Stomach (tissue), 4 donors: Measurements from ENCODE around the gene GNLY.

ENCODE experiments used
- POLR2A ChIP-seq, 4 donors: fragments of 450-650 bp; IDR thresholded peaks; one replicate each; pipeline ENCODE4 v1.6.1; 2016; ENCODE audit warnings: antibody characterized with exemption in 4 of 4, control low read depth in 2 of 4, mild to moderate bottlenecking in 1 of 4, moderate library complexity in 1 of 4
- TF ChIP-seq, protein P1 (sequence below), 7 experiments: fragments of 450-650 bp in 4 of 7; fragments of 200-600 bp in 3 of 7; sonication (generic) in 3 of 7; IDR thresholded peaks; one replicate each; pipeline ENCODE4 v1.5.1; 2016 to 2019; ENCODE audit warnings: antibody characterized with exemption in 7 of 7, control low read depth in 2 of 7, mild to moderate bottlenecking in 1 of 7

DNA sequence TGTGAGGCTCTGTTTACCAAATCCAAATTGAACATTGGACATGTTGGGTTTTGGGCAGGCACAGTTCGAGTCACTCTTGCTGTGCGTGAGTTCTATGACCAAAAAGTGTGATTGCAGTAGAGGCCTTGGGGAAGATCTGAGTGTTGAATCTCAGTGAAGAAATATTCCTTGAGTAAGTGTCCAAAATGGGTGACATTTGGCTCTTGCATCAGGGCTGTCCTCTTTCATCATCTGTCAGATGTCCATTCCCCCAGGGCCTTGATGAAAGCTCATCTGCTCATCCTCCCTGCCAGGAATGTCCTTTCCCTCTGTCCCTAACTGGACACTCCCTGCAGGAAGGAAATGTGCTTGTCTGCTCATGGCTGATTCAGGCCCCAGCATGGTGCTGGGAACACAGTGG is 19.7 kb upstream of the GNLY start:
- TF ChIP-seq, protein P1, sequence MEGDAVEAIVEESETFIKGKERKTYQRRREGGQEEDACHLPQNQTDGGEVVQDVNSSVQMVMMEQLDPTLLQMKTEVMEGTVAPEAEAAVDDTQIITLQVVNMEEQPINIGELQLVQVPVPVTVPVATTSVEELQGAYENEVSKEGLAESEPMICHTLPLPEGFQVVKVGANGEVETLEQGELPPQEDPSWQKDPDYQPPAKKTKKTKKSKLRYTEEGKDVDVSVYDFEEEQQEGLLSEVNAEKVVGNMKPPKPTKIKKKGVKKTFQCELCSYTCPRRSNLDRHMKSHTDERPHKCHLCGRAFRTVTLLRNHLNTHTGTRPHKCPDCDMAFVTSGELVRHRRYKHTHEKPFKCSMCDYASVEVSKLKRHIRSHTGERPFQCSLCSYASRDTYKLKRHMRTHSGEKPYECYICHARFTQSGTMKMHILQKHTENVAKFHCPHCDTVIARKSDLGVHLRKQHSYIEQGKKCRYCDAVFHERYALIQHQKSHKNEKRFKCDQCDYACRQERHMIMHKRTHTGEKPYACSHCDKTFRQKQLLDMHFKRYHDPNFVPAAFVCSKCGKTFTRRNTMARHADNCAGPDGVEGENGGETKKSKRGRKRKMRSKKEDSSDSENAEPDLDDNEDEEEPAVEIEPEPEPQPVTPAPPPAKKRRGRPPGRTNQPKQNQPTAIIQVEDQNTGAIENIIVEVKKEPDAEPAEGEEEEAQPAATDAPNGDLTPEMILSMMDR (IDR thresholded peaks at IDR 0.05): no peak
- TF ChIP-seq POLR2A (IDR thresholded peaks at IDR 0.05): no peak
